Testis (tissue), 2 donors: ENCODE measurements around the gene C14orf39.

ENCODE experiments used
- CTCF ChIP-seq, 3 experiments: fragments of 450-650 bp in 2 of 3; fragments of 200-600 bp in 1 of 3; sonication (generic) in 1 of 3; IDR thresholded peaks; one replicate each; pipeline ENCODE4 v1.5.1; 2016 to 2019; ENCODE audit warnings: antibody characterized with exemption in 3 of 3, mild to moderate bottlenecking in 2 of 3, moderate library complexity in 1 of 3
- POLR2A ChIP-seq: fragments of 450-650 bp; IDR thresholded peaks from one replicate; pipeline ENCODE4 v1.6.1; 2017; ENCODE audit warnings: antibody characterized with exemption, mild to moderate bottlenecking, moderate library complexity

GRCh38 chr14:60514378-60514740, 28.5 kb upstream of the C14orf39 start:
- no peak for TF ChIP-seq CTCF (IDR thresholded peaks at IDR 0.05)
- no peak for TF ChIP-seq POLR2A
